Islet of Langerhans (tissue), 1 donor: ENCODE measurements around the gene SDSL.

ENCODE experiments used
- FAIRE-seq: peaks from one replicate; lab custom pipeline; 2011; peaks lifted over from hg19 to GRCh38; lab: Jason Lieb, UNC

The SDSL gene

GRCh38 chr12:113485330-113485729 is 63.1 kb downstream of the SDSL start:
- no peak for FAIRE-seq

DNA sequence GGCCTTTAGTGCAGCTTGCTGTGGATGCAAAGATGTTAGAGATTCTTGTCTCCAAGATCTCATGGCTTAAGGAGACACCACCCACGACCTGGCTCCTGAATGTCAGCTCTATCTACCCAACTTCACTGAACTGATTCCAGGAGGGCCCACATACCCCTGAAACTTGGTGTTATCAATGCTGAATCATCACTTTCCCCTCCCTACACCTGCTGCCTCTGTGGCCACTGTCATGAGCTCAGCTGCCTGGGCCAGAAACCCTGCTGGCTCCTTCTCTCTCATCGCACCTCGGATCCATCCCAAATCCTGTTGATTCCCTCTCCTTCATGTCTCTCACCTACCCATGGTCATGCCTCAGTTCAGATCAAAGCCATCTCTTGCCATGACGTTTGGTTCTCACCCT is 64.5 kb downstream of the SDSL start:
- FAIRE-seq = no peak
